GM21529 (cell line): ENCODE measurements around the gene ADAMTS2.
"Not testable (repeated sequence)": the region's sequence is repeated elsewhere in the genome, so short reads cannot be mapped to it uniquely, and the experiment has no call there.

Experiments used
- ATAC-seq: cut with Tn5 transposase; IDR thresholded peaks from one replicate; pipeline ENCODE4 v1.9.1; 2021; ENCODE audit not compliant: unreplicated experiment

Gene ADAMTS2

GRCh38 chr5:179327021-179327735, 18.1 kb downstream of the ADAMTS2 start:
- no peak for ATAC-seq

GRCh38 chr5:179326122-179326927, 18.9 kb downstream of the ADAMTS2 start:
- ATAC-seq, result no peak

- no peak for ATAC-seq
Measured at GRCh38 chr5:179325296-179326031, 19.8 kb downstream of the ADAMTS2 start.

- no peak for ATAC-seq
Measured at GRCh38 chr5:179324760-179325295, 20.4 kb downstream of the ADAMTS2 start.

- not testable (repeated sequence) for ATAC-seq
Measured at GRCh38 chr5:179324316-179324715, 20.9 kb downstream of the ADAMTS2 start.

- ATAC-seq, result no peak
Measured at GRCh38 chr5:179323026-179323870, 22.0 kb downstream of the ADAMTS2 start.

GRCh38 chr5:179322071-179323025, 22.9 kb downstream of the ADAMTS2 start:
- ATAC-seq, result no peak

- no peak for ATAC-seq
Measured at GRCh38 chr5:179321206-179321987, 23.9 kb downstream of the ADAMTS2 start.

GRCh38 chr5:179319741-179320281, 25.4 kb downstream of the ADAMTS2 start:
- ATAC-seq, result no peak

GRCh38 chr5:179319123-179319522, 26.1 kb downstream of the ADAMTS2 start:
- ATAC-seq, result no peak

- ATAC-seq, result no peak
Measured at GRCh38 chr5:179318221-179318955, 26.9 kb downstream of the ADAMTS2 start.

GRCh38 chr5:179317411-179318220, 27.6 kb downstream of the ADAMTS2 start:
- ATAC-seq, result no peak

- no peak for ATAC-seq
Measured at GRCh38 chr5:179316982-179317381, 28.3 kb downstream of the ADAMTS2 start.

- no peak for ATAC-seq
Measured at GRCh38 chr5:179316111-179316551, 29.1 kb downstream of the ADAMTS2 start.

- no peak for ATAC-seq
Measured at GRCh38 chr5:179315356-179315890, 29.8 kb downstream of the ADAMTS2 start.

GRCh38 chr5:179314606-179315355, 30.5 kb downstream of the ADAMTS2 start:
- no peak for ATAC-seq
